Measurements from ENCODE around the gene MPG. TPM values are rescaled to one million over a fixed set of nuclear protein-coding genes. Genes with fewer than 3 reads are reported as not detected.
A peak's percentile ranks its signal among the peaks of the same experiment; 100 is the strongest.

Gene MPG
- total and polyA plus RNA-seq, 10 of the 15 experiments (the other 5 are each of a cell fraction or from before 2014, with no cell fraction given) = 0.32 to 193 (median 55.7) TPM

DNA sequence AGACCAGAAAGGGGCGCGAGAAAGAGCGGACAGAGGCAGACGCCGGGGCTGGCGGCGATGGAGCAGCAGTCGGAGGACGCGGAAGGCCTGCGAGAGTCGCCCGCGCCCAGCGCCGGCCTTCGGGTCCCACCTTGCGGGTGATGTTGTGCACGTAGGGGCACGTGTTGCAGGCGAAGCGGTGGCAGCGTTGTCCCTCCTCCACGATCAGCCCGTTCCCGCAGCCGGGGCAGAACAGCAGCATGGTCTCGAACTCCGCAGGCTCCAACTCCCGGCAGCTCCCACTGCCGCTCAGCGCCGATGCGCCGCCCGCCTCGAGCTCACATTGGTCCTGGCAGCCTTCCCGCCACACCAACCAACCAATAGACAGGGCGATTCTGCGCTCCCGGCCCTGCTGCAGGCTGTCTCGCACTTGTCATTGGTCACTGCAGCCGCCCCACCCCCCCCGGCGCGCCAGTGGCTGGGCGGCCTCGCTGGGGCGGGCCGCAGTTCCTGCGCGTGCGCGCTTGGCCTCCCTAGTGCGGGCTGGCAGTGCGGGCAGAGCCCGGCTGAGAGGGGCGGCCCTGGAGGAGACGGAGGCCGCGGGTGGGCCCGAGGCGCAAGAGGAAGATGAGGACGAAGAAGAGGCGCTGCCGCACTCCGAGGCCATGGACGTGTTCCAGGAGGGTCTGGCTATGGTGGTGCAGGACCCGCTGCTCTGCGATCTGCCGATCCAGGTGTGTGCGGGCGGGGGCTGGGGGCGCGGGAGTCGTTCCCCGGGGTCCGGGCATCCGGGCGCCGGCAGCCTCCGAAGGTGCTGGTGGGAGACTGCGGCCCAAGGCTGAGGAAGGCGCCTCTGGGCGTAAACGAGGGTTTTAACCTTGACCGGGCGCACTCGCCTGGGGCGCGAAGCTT, 24.4 kb upstream of the MPG start, which contains the start of the genes POLR3K and SNRNP25 (continued):
- peak; percentile 50 for TF ChIP-seq MYC (IDR thresholded peaks at IDR 0.05; ENCODE audit: insufficient read depth, insufficient read length, insufficient replicate concordance, low read length, severe bottlenecking)
- TF ChIP-seq GABPA (IDR thresholded peaks at IDR 0.05; ENCODE audit: low read depth) = no peak
- peak; percentile 81 for TF ChIP-seq SIN3A (IDR thresholded peaks at IDR 0.05; ENCODE audit: low read depth, low read length)
- TF ChIP-seq CHD1 (IDR thresholded peaks at IDR 0.05; ENCODE audit: low read depth, low read length) = peak; percentile 83; the same call in 1 of the 2 replicates
- TF ChIP-seq FOS (IDR thresholded peaks at IDR 0.05; ENCODE audit: borderline replicate concordance, extremely low read depth, insufficient read length) = peak; percentile 78
- TF ChIP-seq CBFB (IDR thresholded peaks at IDR 0.05; ENCODE audit: low read depth) = no peak
- TF ChIP-seq MTA2 (IDR thresholded peaks at IDR 0.05; ENCODE audit: low read depth) = no peak
- no peak for TF ChIP-seq ZNF384 (IDR thresholded peaks at IDR 0.05; ENCODE audit: borderline replicate concordance, low read depth, low read length)

DNA sequence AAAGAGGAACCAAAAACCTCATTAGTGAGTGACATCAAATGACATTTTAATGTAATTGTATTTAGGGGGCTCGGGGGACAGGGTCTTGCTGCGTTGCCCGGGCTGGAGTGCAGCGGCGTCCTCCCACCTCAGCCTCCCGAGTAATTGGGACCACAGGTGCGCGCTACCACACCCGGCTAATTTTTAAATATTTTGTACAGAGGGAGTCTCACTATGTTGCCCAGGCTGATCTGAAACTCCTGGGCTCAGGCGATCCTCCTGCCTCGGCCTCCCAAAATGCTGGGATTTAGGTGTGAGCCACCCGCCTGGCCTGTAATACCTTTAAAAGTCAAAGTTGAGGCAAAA, 23.8 kb upstream of the MPG start:
- H3K36me3 ChIP-seq (ENCODE audit: control insufficient read depth in 2 of 2, insufficient read depth in 2 of 2, low read length in 1 of 2) = peaks cover 6 to 11% of the 10 kb centered on the region in 2 experiments
- H3K27ac ChIP-seq (ENCODE audit: control insufficient read depth, insufficient read depth) = peak overlapping the region; percentile 39
- DNase-seq (ENCODE audit: low read depth, low spot score) (no peak), FAIRE-seq (no peak), ATAC-seq (no peak)
- in situ Hi-C loops (cut with MboI) (no loop called here), intact Hi-C loops (cut with micrococcal nuclease; ENCODE audit: unreplicated experiment) (no loop called here)
- BruUV-seq (replicated peaks) = TSS peak; percentile 81
- under 1% methylated on average over 12 of the region's 12 CpGs for WGBS (ENCODE audit: insufficient coverage, insufficient replicate concordance, low lambda C conversion rate, missing lambda C conversion rate)
- RAD21 ChIA-PET (ENCODE audit: unreplicated experiment) = interaction anchor here (1.6 to 2.0 kb wide), 4 partner anchors 11 to 31 kb away, joined by 6 to 22 read pairs (median 6); partner anchors contain the start of gene MPG
- H3K4me1 ChIP-seq (ENCODE audit: control insufficient read depth, insufficient read depth, low read length) = no peaks in the 10 kb centered on the region
- SMC1A ChIA-PET (ENCODE audit: uncharacterized antibody, unreplicated experiment) = interaction anchor here (1.6 kb wide), 2 partner anchors 10 to 16 kb away, joined by 10 read pairs; no protein-coding TSS in a partner anchor
- peaks cover 43% of the 10 kb centered on the region for H3K79me2 ChIP-seq (ENCODE audit: control insufficient read depth, insufficient read depth, low read length)
- H3K4me2 ChIP-seq (ENCODE audit: control insufficient read depth, insufficient read depth) = peak overlapping the region; percentile 66
- H3K9ac ChIP-seq (ENCODE audit: control insufficient read depth, insufficient read depth, low read length) = peak overlapping the region; percentile 70
- peak overlapping the region; percentile 88 for H3K4me3 ChIP-seq
- H3K27me3 ChIP-seq (replicated peaks in 1 of 2; ENCODE audit: control insufficient read depth in 2 of 2, insufficient read depth in 2 of 2, low read length in 1 of 2) = no peaks in the 10 kb centered on the region
- H4K20me1 ChIP-seq (ENCODE audit: control insufficient read depth, insufficient read depth) = no peaks in the 10 kb centered on the region
- CTCF ChIA-PET = interaction anchor here (1.1 to 2.1 kb wide), 5 partner anchors 12 to 53 kb away, joined by 5 to 14 read pairs (median 11); no protein-coding TSS in a partner anchor
- H2AFZ ChIP-seq (ENCODE audit: control insufficient read depth, low read depth, low read length) = no peak overlapping the region; the same call in 1 of the 2 replicates
- no peaks in the 10 kb centered on the region; the same call in 2 of the 3 replicates for H3K9me3 ChIP-seq (replicated peaks; ENCODE audit: control insufficient read depth, insufficient read depth, low read length)
- POLR2A ChIA-PET = interaction anchor here (0.7 to 2.3 kb wide), 3 partner anchors 11 to 16 kb away, joined by 3 to 18 read pairs (median 5); no protein-coding TSS in a partner anchor
- TF ChIP-seq STAT3 (IDR thresholded peaks at IDR 0.05; ENCODE audit: low read depth, low read length) = no peak
- TF ChIP-seq, protein P1, sequence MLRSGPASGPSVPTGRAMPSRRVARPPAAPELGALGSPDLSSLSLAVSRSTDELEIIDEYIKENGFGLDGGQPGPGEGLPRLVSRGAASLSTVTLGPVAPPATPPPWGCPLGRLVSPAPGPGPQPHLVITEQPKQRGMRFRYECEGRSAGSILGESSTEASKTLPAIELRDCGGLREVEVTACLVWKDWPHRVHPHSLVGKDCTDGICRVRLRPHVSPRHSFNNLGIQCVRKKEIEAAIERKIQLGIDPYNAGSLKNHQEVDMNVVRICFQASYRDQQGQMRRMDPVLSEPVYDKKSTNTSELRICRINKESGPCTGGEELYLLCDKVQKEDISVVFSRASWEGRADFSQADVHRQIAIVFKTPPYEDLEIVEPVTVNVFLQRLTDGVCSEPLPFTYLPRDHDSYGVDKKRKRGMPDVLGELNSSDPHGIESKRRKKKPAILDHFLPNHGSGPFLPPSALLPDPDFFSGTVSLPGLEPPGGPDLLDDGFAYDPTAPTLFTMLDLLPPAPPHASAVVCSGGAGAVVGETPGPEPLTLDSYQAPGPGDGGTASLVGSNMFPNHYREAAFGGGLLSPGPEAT (IDR thresholded peaks at IDR 0.05; ENCODE audit: low read depth) = no peak
- no peak for TF ChIP-seq FOXM1 (IDR thresholded peaks at IDR 0.05; ENCODE audit: low read depth, low read length)
- TF ChIP-seq NFXL1 (IDR thresholded peaks at IDR 0.05; ENCODE audit: borderline replicate concordance) = no peak
- no peak for TF ChIP-seq PAX5 (IDR thresholded peaks at IDR 0.05; ENCODE audit: borderline replicate concordance, low read depth, low read length)
- TF ChIP-seq GABPA (IDR thresholded peaks at IDR 0.05; ENCODE audit: low read depth) = no peak
- TF ChIP-seq, protein P2, sequence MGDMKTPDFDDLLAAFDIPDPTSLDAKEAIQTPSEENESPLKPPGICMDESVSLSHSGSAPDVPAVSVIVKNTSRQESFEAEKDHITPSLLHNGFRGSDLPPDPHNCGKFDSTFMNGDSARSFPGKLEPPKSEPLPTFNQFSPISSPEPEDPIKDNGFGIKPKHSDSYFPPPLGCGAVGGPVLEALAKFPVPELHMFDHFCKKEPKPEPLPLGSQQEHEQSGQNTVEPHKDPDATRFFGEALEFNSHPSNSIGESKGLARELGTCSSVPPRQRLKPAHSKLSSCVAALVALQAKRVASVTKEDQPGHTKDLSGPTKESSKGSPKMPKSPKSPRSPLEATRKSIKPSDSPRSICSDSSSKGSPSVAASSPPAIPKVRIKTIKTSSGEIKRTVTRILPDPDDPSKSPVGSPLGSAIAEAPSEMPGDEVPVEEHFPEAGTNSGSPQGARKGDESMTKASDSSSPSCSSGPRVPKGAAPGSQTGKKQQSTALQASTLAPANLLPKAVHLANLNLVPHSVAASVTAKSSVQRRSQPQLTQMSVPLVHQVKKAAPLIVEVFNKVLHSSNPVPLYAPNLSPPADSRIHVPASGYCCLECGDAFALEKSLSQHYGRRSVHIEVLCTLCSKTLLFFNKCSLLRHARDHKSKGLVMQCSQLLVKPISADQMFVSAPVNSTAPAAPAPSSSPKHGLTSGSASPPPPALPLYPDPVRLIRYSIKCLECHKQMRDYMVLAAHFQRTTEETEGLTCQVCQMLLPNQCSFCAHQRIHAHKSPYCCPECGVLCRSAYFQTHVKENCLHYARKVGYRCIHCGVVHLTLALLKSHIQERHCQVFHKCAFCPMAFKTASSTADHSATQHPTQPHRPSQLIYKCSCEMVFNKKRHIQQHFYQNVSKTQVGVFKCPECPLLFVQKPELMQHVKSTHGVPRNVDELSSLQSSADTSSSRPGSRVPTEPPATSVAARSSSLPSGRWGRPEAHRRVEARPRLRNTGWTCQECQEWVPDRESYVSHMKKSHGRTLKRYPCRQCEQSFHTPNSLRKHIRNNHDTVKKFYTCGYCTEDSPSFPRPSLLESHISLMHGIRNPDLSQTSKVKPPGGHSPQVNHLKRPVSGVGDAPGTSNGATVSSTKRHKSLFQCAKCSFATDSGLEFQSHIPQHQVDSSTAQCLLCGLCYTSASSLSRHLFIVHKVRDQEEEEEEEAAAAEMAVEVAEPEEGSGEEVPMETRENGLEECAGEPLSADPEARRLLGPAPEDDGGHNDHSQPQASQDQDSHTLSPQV (IDR thresholded peaks at IDR 0.05) = no peak
- TF ChIP-seq NR2F1 (conservative IDR thresholded peaks at IDR 0.05) = no peak
- no peak for TF ChIP-seq BHLHE40 (IDR thresholded peaks at IDR 0.05; ENCODE audit: borderline replicate concordance in 1 of 2, low read depth in 2 of 2, low read length in 1 of 2)

Measured in GM12878 (cell line).